A549 (cell line): ENCODE measurements around the gene LDLRAD4. TPM values are rescaled to one million over a fixed set of nuclear protein-coding genes. Genes with fewer than 3 reads are reported as not detected.

ENCODE experiments used
- ATAC-seq, 2 experiments: fragments of 200-7000 bp in 1 of 2; fragments of >200 bp in 1 of 2; cut with Nextera tagmentation in 1 of 2; cut with Tn5 transposase in 1 of 2; 3 replicates each; pipeline versions ENCODE4 v1.8.0 to v1.9.1; 2018 to 2020; ENCODE audit warnings: mild to moderate bottlenecking in 1 of 2, moderate library complexity in 1 of 2
- CTCF ChIA-PET: fragments of 300-600 bp; sonication (Branson Sonifier 250); formaldehyde crosslinking; extraction: SDS; loops from one replicate; lab custom pipeline; 2021; ENCODE audit warnings: antibody characterized with exemption, inconsistent platforms; lab: Yijun Ruan, JAX
- POLR2A ChIA-PET: fragments of 350-600 bp; formaldehyde crosslinking; extraction: SDS; loops from one replicate; lab custom pipeline; 2021; ENCODE audit warnings: antibody characterized with exemption, inconsistent platforms; lab: Yijun Ruan, JAX
- DNase-seq, 2 experiments: peaks; one replicate each; pipeline versions ENCODE4 v3.0.0 to v3.0.0-alpha.2; 2011 to 2016; ENCODE audit warnings: low read depth in 1 of 2, low spot score in 1 of 2
- FAIRE-seq: peaks from 2 replicates; lab custom pipeline; 2011; peaks lifted over from hg19 to GRCh38; lab: Jason Lieb, UNC
- H3K27ac ChIP-seq, 2 experiments: fragments of >200 bp; sonication (Bioruptor Twin); formaldehyde crosslinking; 3 replicates each; pipeline ENCODE4 v1.5.1; 2016 to 2017
- H3K4me1 ChIP-seq: fragments of >200 bp; sonication (Bioruptor Twin); formaldehyde crosslinking; 3 replicates; pipeline ENCODE4 v1.6.1; 2016
- H3K4me2 ChIP-seq: fragments of >200 bp; sonication (Bioruptor Twin); formaldehyde crosslinking; 3 replicates; pipeline ENCODE4 v1.6.1; 2016
- H3K4me3 ChIP-seq: fragments of >200 bp; sonication (Bioruptor Twin); formaldehyde crosslinking; 3 replicates; pipeline ENCODE4 v1.5.1; 2016
- H3K9me3 ChIP-seq: fragments of >200 bp; sonication (Bioruptor Twin); formaldehyde crosslinking; 3 replicates; pipeline ENCODE4 v1.6.1; 2016
- CBX8 ChIP-seq: fragments of 200-600 bp; sonication (generic); IDR thresholded peaks from 2 replicates; pipeline ENCODE4 v1.6.1; 2016
- CEBPB ChIP-seq, 2 experiments: fragments of >200 bp in 1 of 2; sonication (Bioruptor Twin) in 1 of 2; formaldehyde crosslinking in 1 of 2; IDR thresholded peaks; 2 replicates each; pipeline ENCODE4 v1.6.1; 2012 to 2016
- CTCF ChIP-seq: fragments of >200 bp; sonication (Bioruptor Twin); formaldehyde crosslinking; IDR thresholded peaks from 3 replicates; pipeline ENCODE4 v1.5.1; 2016
- ELK1 ChIP-seq: fragments of 150-350 bp; IDR thresholded peaks from 2 replicates; pipeline ENCODE4 v1.6.1; 2014; ENCODE audit warnings: low read depth, mild to moderate bottlenecking, low read length
- EP300 ChIP-seq, 2 experiments: fragments of >200 bp; sonication (Bioruptor Twin); formaldehyde crosslinking; IDR thresholded peaks; 2 replicates in 1 of 2; 3 replicates in 1 of 2; pipeline ENCODE4 v1.6.1; 2016 to 2017
- FOSL2 ChIP-seq, 2 experiments: fragments of 450-650 bp in 1 of 2; fragments of >200 bp in 1 of 2; sonication (Bioruptor Twin) in 1 of 2; formaldehyde crosslinking; IDR thresholded peaks; 2 replicates each; pipeline versions ENCODE4 v1.5.0 to v1.6.1; 2016 to 2020; ENCODE audit warnings: mild to moderate bottlenecking in 1 of 2, moderate library complexity in 1 of 2
- HOXB13 ChIP-seq: fragments of 250-450 bp; sonication (Bioruptor Pico); IDR thresholded peaks from 2 replicates; pipeline ENCODE4 v1.5.0; 2020; ENCODE audit warnings: low read depth, mild to moderate bottlenecking, moderate library complexity
- MAFK ChIP-seq: fragments of 450-650 bp; IDR thresholded peaks from 2 replicates; pipeline ENCODE4 v1.6.1; 2014; ENCODE audit not compliant: partially characterized antibody
- MYC ChIP-seq: IDR thresholded peaks from 2 replicates; pipeline ENCODE4 v1.6.1; 2012; ENCODE audit warnings: mild to moderate bottlenecking, inconsistent platforms, low read length, improper control_type of control experiment, borderline replicate concordance
- NPAS2 ChIP-seq: fragments of 250-450 bp; sonication (Bioruptor Pico); IDR thresholded peaks from 2 replicates; pipeline ENCODE4 v1.8.0; 2022; ENCODE audit warnings: mild to moderate bottlenecking, moderate library complexity, borderline replicate concordance
- NR3C1 ChIP-seq: fragments of >200 bp; sonication (Bioruptor Twin); formaldehyde crosslinking; IDR thresholded peaks from 3 replicates; pipeline ENCODE4 v1.6.1; 2017
- PBX3 ChIP-seq: IDR thresholded peaks from 2 replicates; pipeline ENCODE4 v1.6.1; 2012
- RAD21 ChIP-seq, 2 experiments: fragments of >200 bp in 1 of 2; sonication (Bioruptor Twin) in 1 of 2; formaldehyde crosslinking in 1 of 2; IDR thresholded peaks in 1 of 2; conservative IDR thresholded peaks in 1 of 2; 2 replicates in 1 of 2; 3 replicates in 1 of 2; pipeline ENCODE4 v1.6.1; 2012 to 2018; ENCODE audit warnings: inconsistent platforms in 1 of 2
- RARB ChIP-seq: fragments of 250-450 bp; sonication (Bioruptor Pico); IDR thresholded peaks from 2 replicates; pipeline ENCODE4 v1.8.0; 2021; ENCODE audit warnings: mild to moderate bottlenecking, moderate library complexity
- REST ChIP-seq: fragments of 200-600 bp; sonication (generic); IDR thresholded peaks from 2 replicates; pipeline ENCODE4 v1.6.1; 2016; ENCODE audit warnings: antibody characterized with exemption, mild to moderate bottlenecking, moderate library complexity
- RNF2 ChIP-seq: fragments of 200-600 bp; sonication (generic); IDR thresholded peaks from 2 replicates; pipeline ENCODE4 v1.6.1; 2016; ENCODE audit warnings: low read depth, mild to moderate bottlenecking, antibody characterized with exemption, moderate library complexity, borderline replicate concordance
- SMC3 ChIP-seq: fragments of >200 bp; sonication (Bioruptor Twin); formaldehyde crosslinking; IDR thresholded peaks from 3 replicates; pipeline ENCODE4 v1.6.1; 2018; ENCODE audit warnings: inconsistent platforms
- SREBF2 ChIP-seq: fragments of 450-650 bp; IDR thresholded peaks from 2 replicates; pipeline ENCODE4 v1.6.1; 2014; ENCODE audit warnings: mild to moderate bottlenecking, moderate library complexity
- TFCP2L1 ChIP-seq: fragments of 250-450 bp; sonication (Bioruptor Pico); IDR thresholded peaks from 2 replicates; pipeline ENCODE4 v1.5.0; 2021; ENCODE audit warnings: mild to moderate bottlenecking
- USF2 ChIP-seq: fragments of 450-650 bp; IDR thresholded peaks from 2 replicates; pipeline ENCODE4 v1.6.1; 2014; ENCODE audit warnings: antibody characterized with exemption
- WGBS: methylation state at CpG from one replicate; pipeline ENCODE4 v1.1.6; 2017; ENCODE audit errors: missing lambda C conversion rate; 5-methylcytosine and 5-hydroxymethylcytosine counted together
- polyA plus RNA-seq, 4 experiments: library from polyadenylated mRNA; depleted of rRNA in 3 of 4; stranded (reverse); fragments of >200 nt; fragmentation: RNase III in 1 of 4; extraction: RNeasy Plus Mini Kit Qiagen cat#74134 plus additional on column Dnase treatment in 1 of 4; gene quantifications; 2 replicates in 3 of 4; 3 replicates in 1 of 4; pipeline ENCODE4 v1.2.3, GENCODE V29; 2011 to 2017

LDLRAD4 gene
- polyA plus RNA-seq, 2 of the 4 experiments (the other 2 are of a cell fraction) = 5.2 to 7.6 TPM

- no peak overlapping the region for H3K4me2 ChIP-seq
- TF ChIP-seq CTCF (peak; percentile 46), RAD21 (conservative IDR thresholded peaks at IDR 0.05 in 1 of 2, IDR thresholded peaks at IDR 0.05 in 1 of 2) (peak; percentile 63 to 73), RARB (no peak), SMC3 (peak; percentile 55; the same call in 2 of the 3 replicates)
- TF ChIP-seq, all 56 proteins: peak for 3
- POLR2A ChIA-PET = no interaction called here
- CTCF ChIA-PET = interaction anchor here (0.6 to 2.4 kb wide), 13 partner anchors 12 to 540 kb away, joined by 3 to 14 read pairs (median 3); partner anchors contain the start of gene CEP192
- Histone ChIP-seq H3K9me3 (no peaks in the 10 kb centered on the region), H3K4me1 (no peaks in the 10 kb centered on the region), H3K27ac (peak overlapping the region; percentile 50 to 55; a peak in 2 of 6 replicates), H3K4me3 (no peak overlapping the region)
- WGBS = 64% methylated on average over 7 of the region's 7 CpGs
- FAIRE-seq (no peak), ATAC-seq (peak; percentile 85 to 93), DNase-seq (peak in 1 of 2 experiments; percentile 46)
Measured at GRCh38 chr18:13530879-13531387, 312.4 kb downstream of the LDLRAD4 start.

- POLR2A ChIA-PET = no interaction called here
- TF ChIP-seq MAFK (no peak), USF2 (no peak), RNF2 (no peak), FOSL2 (IDR thresholded peaks at IDR 0.05) (no peak), FOSL2 (CRISPR knock-in tag; IDR thresholded peaks at IDR 0.05) (no peak), MYC (no peak), NR3C1 (no peak), HOXB13 (CRISPR knock-in tag) (no peak), EP300 (IDR thresholded peaks at IDR 0.05) (no peak), TFCP2L1 (CRISPR knock-in tag) (no peak), PBX3 (no peak), NPAS2 (no peak), ELK1 (no peak), SREBF2 (no peak), CBX8 (no peak), REST (no peak), CEBPB (IDR thresholded peaks at IDR 0.05) (no peak)
- TF ChIP-seq, all 56 proteins: peak for 0
- DNase-seq (no peak), ATAC-seq (no peak), FAIRE-seq (no peak)
- Histone ChIP-seq H3K4me3 (no peak overlapping the region), H3K27ac (no peak overlapping the region), H3K4me1 (no peaks in the 10 kb centered on the region; the same call in 2 of the 3 replicates), H3K4me2 (no peak overlapping the region), H3K9me3 (no peaks in the 10 kb centered on the region)
- WGBS = 88% methylated on average over 15 of the region's 17 CpGs
- CTCF ChIA-PET = interaction anchor here (0.6 to 2.4 kb wide), 6 partner anchors 23 to 541 kb away, joined by 3 to 14 read pairs (median 3); partner anchors contain the start of gene CEP192
Measured at GRCh38 chr18:13531681-13532325, 313.2 kb downstream of the LDLRAD4 start.
